HCT116 (cell line): Measurements from ENCODE around the gene TXLNA. TPM values are rescaled to one million over a fixed set of nuclear protein-coding genes. Genes with fewer than 3 reads are reported as not detected.

Experiments
- ATAC-seq: fragments of 200-7000 bp; cut with Tn5 transposase; 2 replicates; pipeline ENCODE4 v1.9.1; 2020; ENCODE audit warnings: mild to moderate bottlenecking, moderate library complexity
- BruUV-seq: library from RNA; stranded (reverse); fragments of 400-500 nt; replicated peaks from 2 replicates; lab custom pipeline; 2021; lab: Mats Ljungman, UMichigan
- CTCF ChIA-PET: fragments of 300-600 bp; sonication (Branson Sonifier 250); formaldehyde crosslinking; loops from one replicate; lab custom pipeline; 2021; ENCODE audit warnings: antibody characterized with exemption; lab: Charles Lee
- POLR2A ChIA-PET: fragments of 300-600, 350-600 bp; sonication (Branson Sonifier 250); formaldehyde crosslinking; loops from one replicate; lab custom pipeline; 2021; ENCODE audit warnings: antibody characterized with exemption; lab: Charles Lee
- RAD21 ChIA-PET, 2 experiments: fragments of 300-600 bp; sonication (Branson Sonifier 250); formaldehyde crosslinking; loops; one replicate each; lab custom pipeline; 2023; ENCODE audit warnings: low total read pairs in 2 of 2; ENCODE audit not compliant: uncharacterized antibody in 2 of 2, unreplicated experiment in 2 of 2, low non-redundant PET in 1 of 2; lab: Charles Lee
- DNase-seq: peaks from one replicate; pipeline ENCODE4 v3.0.0-alpha.2; 2010; ENCODE audit warnings: low read depth, low spot score
- H2AFZ ChIP-seq: fragments of 200-600 bp; shearing (Covaris generic), sonication (generic); 2 replicates; pipeline ENCODE4 v1.6.1; 2017; ENCODE audit warnings: low read depth, mixed run types, mixed read lengths, antibody characterized with exemption, low read length; ENCODE audit not compliant: poor library complexity, severe bottlenecking
- H3K27ac ChIP-seq: 2 replicates; pipeline ENCODE4 v1.5.1; 2012; ENCODE audit warnings: low read depth, low read length
- H3K27me3 ChIP-seq: fragments of 200-600 bp; sonication (generic); 2 replicates; pipeline ENCODE4 v1.6.1; 2016; ENCODE audit warnings: mixed run types, low read length, mixed read lengths; ENCODE audit not compliant: insufficient read depth
- H3K36me3 ChIP-seq, 2 experiments: fragments of 200-500 bp in 1 of 2; fragments of 200-600 bp in 1 of 2; sonication (Bioruptor generic) in 1 of 2; sonication (generic) in 1 of 2; 2 replicates each; pipeline versions ENCODE4 v1.5.1 to v1.6.1; 2014 to 2016; ENCODE audit warnings: low read length in 2 of 2, inconsistent platforms in 1 of 2, mixed read lengths in 1 of 2, mixed run types in 1 of 2; ENCODE audit not compliant: insufficient read depth in 2 of 2, control insufficient read depth in 1 of 2
- H3K4me1 ChIP-seq, 2 experiments: fragments of 200-600 bp in 1 of 2; sonication (generic) in 1 of 2; 2 replicates each; pipeline versions ENCODE4 v1.5.1 to v1.6.1; 2012 to 2017; ENCODE audit warnings: low read length in 2 of 2, inconsistent platforms in 1 of 2, mild to moderate bottlenecking in 1 of 2, mixed read lengths in 1 of 2, mixed run types in 1 of 2, moderate library complexity in 1 of 2; ENCODE audit not compliant: insufficient read depth in 2 of 2, control insufficient read depth in 1 of 2
- H3K4me2 ChIP-seq: fragments of 200-600 bp; sonication (generic); 2 replicates; pipeline ENCODE4 v1.6.1; 2017; ENCODE audit warnings: mixed run types, low read length, mixed read lengths
- H3K4me3 ChIP-seq, 2 experiments: fragments of 200-600 bp in 1 of 2; sonication (generic) in 1 of 2; replicated peaks in 1 of 2; 2 replicates each; pipeline ENCODE4 v1.5.1; 2011 to 2016; ENCODE audit warnings: low read length in 2 of 2, control low read depth in 1 of 2, low read depth in 1 of 2, mild to moderate bottlenecking in 1 of 2, mixed read lengths in 1 of 2, mixed run types in 1 of 2
- H3K79me2 ChIP-seq: fragments of 200-600 bp; sonication (generic); 2 replicates; pipeline ENCODE4 v1.6.1; 2017; ENCODE audit warnings: mild to moderate bottlenecking, mixed run types, low read length, moderate library complexity, mixed read lengths; ENCODE audit not compliant: insufficient read depth
- H3K9ac ChIP-seq: fragments of 200-600 bp; sonication (generic); 2 replicates; pipeline ENCODE4 v1.6.1; 2016; ENCODE audit warnings: low read length, mixed read lengths
- H3K9me2 ChIP-seq: fragments of 200-600 bp; sonication (generic), shearing (Covaris generic); 2 replicates; pipeline ENCODE4 v1.6.1; 2017; ENCODE audit warnings: mixed run types, mild to moderate bottlenecking, moderate library complexity; ENCODE audit not compliant: insufficient read depth
- H3K9me3 ChIP-seq, 2 experiments: fragments of 200-500 bp in 1 of 2; fragments of 200-600 bp in 1 of 2; sonication (Bioruptor generic) in 1 of 2; sonication (generic) in 1 of 2; 2 replicates each; pipeline ENCODE4 v1.6.1; 2014 to 2017; ENCODE audit warnings: low read length in 2 of 2, mixed read lengths in 2 of 2, inconsistent platforms in 1 of 2, low read depth in 1 of 2, mild to moderate bottlenecking in 1 of 2, mixed run types in 1 of 2, moderate library complexity in 1 of 2; ENCODE audit not compliant: control insufficient read depth in 1 of 2, insufficient read depth in 1 of 2
- H4K20me1 ChIP-seq: fragments of 200-600 bp; sonication (generic), shearing (Covaris generic); 2 replicates; pipeline ENCODE4 v1.6.1; 2017; ENCODE audit warnings: mixed run types, mild to moderate bottlenecking, moderate library complexity; ENCODE audit not compliant: insufficient read depth
- EGR1 ChIP-seq: IDR thresholded peaks from 2 replicates; pipeline ENCODE4 v1.6.1; 2012; ENCODE audit warnings: low read depth
- ELF1 ChIP-seq: IDR thresholded peaks from 2 replicates; pipeline ENCODE4 v1.6.1; 2012; ENCODE audit warnings: low read depth, borderline replicate concordance
- JUND ChIP-seq: IDR thresholded peaks from 2 replicates; pipeline ENCODE4 v1.6.1; 2012
- POLR2A ChIP-seq: IDR thresholded peaks from 2 replicates; pipeline ENCODE4 v1.7.0; 2011; ENCODE audit warnings: borderline replicate concordance; ENCODE audit not compliant: insufficient read depth, insufficient read length; ENCODE audit errors: extremely low read depth
- SIN3A ChIP-seq: IDR thresholded peaks from 2 replicates; pipeline ENCODE4 v1.6.1; 2012; ENCODE audit warnings: low read depth
- ZFX ChIP-seq: fragments of 450-650 bp; IDR thresholded peaks from 2 replicates; pipeline ENCODE4 v1.6.1; 2017
- ZNF274 ChIP-seq: fragments of 200-500 bp; sonication (Bioruptor generic); IDR thresholded peaks from 2 replicates; pipeline ENCODE4 v1.6.1; 2014; ENCODE audit warnings: mild to moderate bottlenecking, low read depth, low read length, inconsistent platforms
- intact Hi-C: fragments of 100-400 bp; cut with micrococcal nuclease; formaldehyde crosslinking; loops from 2 replicates; pipeline ENCODE4 v1.10.0; 2022
- total RNA-seq: library from RNA; stranded (reverse); gene quantifications from one replicate; pipeline ENCODE4 v1.2.1, GENCODE V29; 2021; ENCODE audit not compliant: unreplicated experiment
- TF ChIP-seq, protein P1 (sequence below), 3 experiments: fragments of 200-600 bp in 1 of 3; sonication (generic) in 1 of 3; IDR thresholded peaks in 2 of 3; conservative IDR thresholded peaks in 1 of 3; 2 replicates each; pipeline ENCODE4 v1.5.1; 2012 to 2017; ENCODE audit warnings: low read depth in 2 of 3, low read length in 2 of 3, antibody characterized with exemption in 1 of 3, borderline replicate concordance in 1 of 3, control low read depth in 1 of 3, mild to moderate bottlenecking in 1 of 3, mixed read lengths in 1 of 3, mixed run types in 1 of 3, moderate library complexity in 1 of 3; ENCODE audit not compliant: insufficient read depth in 1 of 3
- TF ChIP-seq, protein P2 (sequence below): IDR thresholded peaks from 2 replicates; pipeline ENCODE4 v1.6.1; 2012
- TF ChIP-seq, protein P3 (sequence below): IDR thresholded peaks from 2 replicates; pipeline ENCODE4 v1.6.1; 2011; ENCODE audit warnings: mild to moderate bottlenecking, low read length, moderate library complexity; ENCODE audit not compliant: insufficient replicate concordance; ENCODE audit errors: extremely low read depth
- TF ChIP-seq, protein P4 (sequence below): IDR thresholded peaks from 2 replicates; pipeline ENCODE4 v1.6.1; 2012; ENCODE audit warnings: low read depth

TXLNA gene
- total RNA-seq, 1 experiment from 2014 or later, result 37.2 TPM

DNA sequence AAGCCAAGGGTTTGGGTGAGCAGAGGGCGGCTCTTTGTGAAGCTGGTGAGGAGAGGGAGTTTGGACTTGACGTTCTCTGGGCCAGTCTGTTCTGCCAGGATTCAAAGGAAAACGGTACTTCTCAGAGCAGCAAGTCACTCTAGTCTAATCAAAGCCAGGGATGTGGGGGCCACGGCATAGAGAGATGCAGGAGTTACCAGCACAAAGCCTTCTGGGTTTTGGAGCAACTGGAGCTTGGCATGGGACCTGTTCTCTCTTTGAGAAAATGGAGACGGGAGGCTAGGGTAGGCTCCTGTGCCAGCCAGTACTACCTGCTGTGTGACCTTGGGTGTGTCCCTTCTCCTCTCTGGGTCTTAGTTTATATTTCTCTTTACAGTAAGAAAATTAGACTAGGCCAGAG is 2.1 kb downstream of the TXLNA start:
- BruUV-seq, result no TSS peak
- Histone ChIP-seq H3K4me1 (peaks cover 15 to 32% of the 10 kb centered on the region in 2 experiments), H3K9ac (peak overlapping the region; percentile 15; the same call in 1 of the 2 replicates), H2AFZ (no peak overlapping the region), H3K79me2 (peaks cover 61% of the 10 kb centered on the region), H3K9me3 (no peaks in the 10 kb centered on the region), H3K4me2 (peak overlapping the region; percentile 95), H3K27ac (peak overlapping the region; percentile 69), H4K20me1 (peaks cover 14% of the 10 kb centered on the region; the same call in 1 of the 2 replicates), H3K4me3 (no peak overlapping the region), H3K36me3 (peaks cover 31 to 45% of the 10 kb centered on the region in 2 experiments), H3K9me2 (no peaks in the 10 kb centered on the region), H3K27me3 (no peaks in the 10 kb centered on the region)
- intact Hi-C loops, result no loop called here
- no peak for ATAC-seq
- DNase-seq, result no peak
- CTCF ChIA-PET, result no interaction called here
- TF ChIP-seq, protein P1, sequence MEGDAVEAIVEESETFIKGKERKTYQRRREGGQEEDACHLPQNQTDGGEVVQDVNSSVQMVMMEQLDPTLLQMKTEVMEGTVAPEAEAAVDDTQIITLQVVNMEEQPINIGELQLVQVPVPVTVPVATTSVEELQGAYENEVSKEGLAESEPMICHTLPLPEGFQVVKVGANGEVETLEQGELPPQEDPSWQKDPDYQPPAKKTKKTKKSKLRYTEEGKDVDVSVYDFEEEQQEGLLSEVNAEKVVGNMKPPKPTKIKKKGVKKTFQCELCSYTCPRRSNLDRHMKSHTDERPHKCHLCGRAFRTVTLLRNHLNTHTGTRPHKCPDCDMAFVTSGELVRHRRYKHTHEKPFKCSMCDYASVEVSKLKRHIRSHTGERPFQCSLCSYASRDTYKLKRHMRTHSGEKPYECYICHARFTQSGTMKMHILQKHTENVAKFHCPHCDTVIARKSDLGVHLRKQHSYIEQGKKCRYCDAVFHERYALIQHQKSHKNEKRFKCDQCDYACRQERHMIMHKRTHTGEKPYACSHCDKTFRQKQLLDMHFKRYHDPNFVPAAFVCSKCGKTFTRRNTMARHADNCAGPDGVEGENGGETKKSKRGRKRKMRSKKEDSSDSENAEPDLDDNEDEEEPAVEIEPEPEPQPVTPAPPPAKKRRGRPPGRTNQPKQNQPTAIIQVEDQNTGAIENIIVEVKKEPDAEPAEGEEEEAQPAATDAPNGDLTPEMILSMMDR (IDR thresholded peaks at IDR 0.05 in 2 of 3, conservative IDR thresholded peaks at IDR 0.05 in 1 of 3; ENCODE audit: borderline replicate concordance in 1 of 3, insufficient read depth in 1 of 3, low read depth in 2 of 3, low read length in 2 of 3), result no peak
- TF ChIP-seq ZFX (no peak), ELF1 (no peak), POLR2A (no peak), ZNF274 (no peak), SIN3A (no peak)
- TF ChIP-seq, protein P2, sequence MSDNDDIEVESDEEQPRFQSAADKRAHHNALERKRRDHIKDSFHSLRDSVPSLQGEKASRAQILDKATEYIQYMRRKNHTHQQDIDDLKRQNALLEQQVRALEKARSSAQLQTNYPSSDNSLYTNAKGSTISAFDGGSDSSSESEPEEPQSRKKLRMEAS, result no peak
- RAD21 ChIA-PET, result no interaction called here
- POLR2A ChIA-PET, result no interaction called here

DNA sequence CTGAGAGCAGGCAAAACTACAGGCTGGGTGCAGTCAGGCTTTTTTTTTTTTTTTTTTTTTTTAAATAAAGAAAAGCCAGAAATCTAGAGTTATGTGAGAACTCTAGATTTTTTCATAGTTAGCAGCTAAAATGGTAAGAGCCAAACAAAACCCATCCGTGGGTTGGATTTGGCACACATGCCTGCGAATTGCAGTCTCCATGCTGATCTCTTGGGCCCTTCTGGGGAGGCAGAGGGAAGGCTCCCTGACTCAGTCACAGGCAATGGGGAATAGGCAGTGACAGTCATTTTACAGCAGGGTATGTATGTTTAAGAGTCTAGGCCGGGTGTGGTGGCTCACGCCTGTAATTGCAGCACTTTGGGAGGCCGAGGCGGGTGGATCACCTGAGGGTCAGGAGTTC is 2.6 kb downstream of the TXLNA start:
- RAD21 ChIA-PET, result no interaction called here
- POLR2A ChIA-PET, result no interaction called here
- DNase-seq (no peak), ATAC-seq (no peak)
- Histone ChIP-seq H3K27ac (no peak overlapping the region), H3K9me3 (no peaks in the 10 kb centered on the region)
- TF ChIP-seq JUND (no peak), POLR2A (no peak), ZFX (no peak), SIN3A (no peak), EGR1 (no peak)
- TF ChIP-seq, protein P3, sequence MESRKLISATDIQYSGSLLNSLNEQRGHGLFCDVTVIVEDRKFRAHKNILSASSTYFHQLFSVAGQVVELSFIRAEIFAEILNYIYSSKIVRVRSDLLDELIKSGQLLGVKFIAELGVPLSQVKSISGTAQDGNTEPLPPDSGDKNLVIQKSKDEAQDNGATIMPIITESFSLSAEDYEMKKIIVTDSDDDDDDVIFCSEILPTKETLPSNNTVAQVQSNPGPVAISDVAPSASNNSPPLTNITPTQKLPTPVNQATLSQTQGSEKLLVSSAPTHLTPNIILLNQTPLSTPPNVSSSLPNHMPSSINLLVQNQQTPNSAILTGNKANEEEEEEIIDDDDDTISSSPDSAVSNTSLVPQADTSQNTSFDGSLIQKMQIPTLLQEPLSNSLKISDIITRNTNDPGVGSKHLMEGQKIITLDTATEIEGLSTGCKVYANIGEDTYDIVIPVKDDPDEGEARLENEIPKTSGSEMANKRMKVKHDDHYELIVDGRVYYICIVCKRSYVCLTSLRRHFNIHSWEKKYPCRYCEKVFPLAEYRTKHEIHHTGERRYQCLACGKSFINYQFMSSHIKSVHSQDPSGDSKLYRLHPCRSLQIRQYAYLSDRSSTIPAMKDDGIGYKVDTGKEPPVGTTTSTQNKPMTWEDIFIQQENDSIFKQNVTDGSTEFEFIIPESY, result no peak
- TF ChIP-seq, protein P2, result no peak
- TF ChIP-seq, protein P4, sequence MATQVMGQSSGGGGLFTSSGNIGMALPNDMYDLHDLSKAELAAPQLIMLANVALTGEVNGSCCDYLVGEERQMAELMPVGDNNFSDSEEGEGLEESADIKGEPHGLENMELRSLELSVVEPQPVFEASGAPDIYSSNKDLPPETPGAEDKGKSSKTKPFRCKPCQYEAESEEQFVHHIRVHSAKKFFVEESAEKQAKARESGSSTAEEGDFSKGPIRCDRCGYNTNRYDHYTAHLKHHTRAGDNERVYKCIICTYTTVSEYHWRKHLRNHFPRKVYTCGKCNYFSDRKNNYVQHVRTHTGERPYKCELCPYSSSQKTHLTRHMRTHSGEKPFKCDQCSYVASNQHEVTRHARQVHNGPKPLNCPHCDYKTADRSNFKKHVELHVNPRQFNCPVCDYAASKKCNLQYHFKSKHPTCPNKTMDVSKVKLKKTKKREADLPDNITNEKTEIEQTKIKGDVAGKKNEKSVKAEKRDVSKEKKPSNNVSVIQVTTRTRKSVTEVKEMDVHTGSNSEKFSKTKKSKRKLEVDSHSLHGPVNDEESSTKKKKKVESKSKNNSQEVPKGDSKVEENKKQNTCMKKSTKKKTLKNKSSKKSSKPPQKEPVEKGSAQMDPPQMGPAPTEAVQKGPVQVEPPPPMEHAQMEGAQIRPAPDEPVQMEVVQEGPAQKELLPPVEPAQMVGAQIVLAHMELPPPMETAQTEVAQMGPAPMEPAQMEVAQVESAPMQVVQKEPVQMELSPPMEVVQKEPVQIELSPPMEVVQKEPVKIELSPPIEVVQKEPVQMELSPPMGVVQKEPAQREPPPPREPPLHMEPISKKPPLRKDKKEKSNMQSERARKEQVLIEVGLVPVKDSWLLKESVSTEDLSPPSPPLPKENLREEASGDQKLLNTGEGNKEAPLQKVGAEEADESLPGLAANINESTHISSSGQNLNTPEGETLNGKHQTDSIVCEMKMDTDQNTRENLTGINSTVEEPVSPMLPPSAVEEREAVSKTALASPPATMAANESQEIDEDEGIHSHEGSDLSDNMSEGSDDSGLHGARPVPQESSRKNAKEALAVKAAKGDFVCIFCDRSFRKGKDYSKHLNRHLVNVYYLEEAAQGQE, result no peak
- TF ChIP-seq, all 23 proteins: peak for 0
- no TSS peak for BruUV-seq
- intact Hi-C loops, result no loop called here
- H3K4me3 ChIP-seq, result no peak overlapping the region
- H3K27me3 ChIP-seq, result no peaks in the 10 kb centered on the region
- H3K4me1 ChIP-seq, result peaks cover 15 to 32% of the 10 kb centered on the region in 2 experiments
- H3K9me2 ChIP-seq, result no peaks in the 10 kb centered on the region
- H3K36me3 ChIP-seq, result peaks cover 32 to 50% of the 10 kb centered on the region in 2 experiments
- H3K9ac ChIP-seq, result no peak overlapping the region
- peaks cover 15% of the 10 kb centered on the region; the same call in 1 of the 2 replicates for H4K20me1 ChIP-seq
- CTCF ChIA-PET, result no interaction called here
- no peak overlapping the region for H3K4me2 ChIP-seq
- no peak overlapping the region for H2AFZ ChIP-seq
- H3K79me2 ChIP-seq, result peaks cover 65% of the 10 kb centered on the region
